ENCODE measurements around the gene BRMS1L.
"Not testable (repeated sequence)": the region's sequence is repeated elsewhere in the genome, so short reads cannot be mapped to it uniquely, and the experiment has no call there.

The BRMS1L gene

GRCh38 chr14:35821564-35822411 is 4.3 kb upstream of the BRMS1L start:
- DNase-seq (ENCODE audit: low spot score), result no peak

- DNase-seq (ENCODE audit: low spot score), result no peak
These were observed 3.6 kb upstream of the BRMS1L start for GRCh38 chr14:35822501-35822900.

GRCh38 chr14:35824446-35825165 is 1.5 kb upstream of the BRMS1L start:
- not testable (repeated sequence) for DNase-seq (ENCODE audit: low spot score)

GRCh38 chr14:35825968-35826217 is 245 bp upstream of the BRMS1L start:
- DNase-seq (ENCODE audit: low spot score), result no peak

GRCh38 chr14:35826952-35827416 is 846 bp downstream of the BRMS1L start:
- no peak for DNase-seq (ENCODE audit: low spot score)

- no peak for DNase-seq (ENCODE audit: low spot score)
These were observed 1.7 kb downstream of the BRMS1L start for GRCh38 chr14:35827678-35828472.

GRCh38 chr14:35829449-35829848 is 3.3 kb downstream of the BRMS1L start:
- DNase-seq (ENCODE audit: low spot score), result no peak

GRCh38 chr14:35835208-35835982 is 9.3 kb downstream of the BRMS1L start:
- no peak for DNase-seq (ENCODE audit: low spot score)

- DNase-seq (ENCODE audit: low spot score), result not testable (repeated sequence)
These were observed 15.6 kb downstream of the BRMS1L start for GRCh38 chr14:35841704-35842103.

- DNase-seq (ENCODE audit: low spot score), result not testable (repeated sequence)
These were observed 16.1 kb downstream of the BRMS1L start for GRCh38 chr14:35842245-35842644.

- no peak for DNase-seq (ENCODE audit: low spot score)
These were observed 18.4 kb downstream of the BRMS1L start for GRCh38 chr14:35844494-35844893.

- DNase-seq (ENCODE audit: low spot score), result no peak
These were observed 21.5 kb downstream of the BRMS1L start for GRCh38 chr14:35847636-35848035.

GRCh38 chr14:35849122-35849521 is 23.0 kb downstream of the BRMS1L start:
- DNase-seq (ENCODE audit: low spot score), result peak; percentile 1

GRCh38 chr14:35851823-35852222 is 25.7 kb downstream of the BRMS1L start:
- DNase-seq (ENCODE audit: low spot score), result no peak

GRCh38 chr14:35853225-35853624 is 27.1 kb downstream of the BRMS1L start:
- no peak for DNase-seq (ENCODE audit: low spot score)

GRCh38 chr14:35854696-35855270 is 28.6 kb downstream of the BRMS1L start:
- no peak for DNase-seq (ENCODE audit: low spot score)

GRCh38 chr14:35855876-35856481 is 29.8 kb downstream of the BRMS1L start:
- no peak for DNase-seq (ENCODE audit: low spot score)

- DNase-seq (ENCODE audit: low spot score), result no peak
These were observed 32.5 kb downstream of the BRMS1L start for GRCh38 chr14:35858521-35859209.

- DNase-seq (ENCODE audit: low spot score), result no peak
These were observed 35.2 kb downstream of the BRMS1L start for GRCh38 chr14:35861204-35861868.

Measured in globus pallidus (tissue), 1 donor.